Stomach (tissue), 4 donors: Measurements from ENCODE around the gene TMOD3.

Experiments used
- EP300 ChIP-seq: sonication (generic); formaldehyde crosslinking; IDR thresholded peaks from one replicate; pipeline ENCODE4 v1.6.1; 2017; ENCODE audit warnings: antibody characterized with exemption
- POLR2A ChIP-seq, 4 donors: fragments of 450-650 bp; IDR thresholded peaks; one replicate each; pipeline ENCODE4 v1.6.1; 2016; ENCODE audit warnings: antibody characterized with exemption in 4 of 4, control low read depth in 2 of 4, mild to moderate bottlenecking in 1 of 4, moderate library complexity in 1 of 4
- POLR2AphosphoS5 ChIP-seq, 3 donors: sonication (generic); formaldehyde crosslinking; IDR thresholded peaks; one replicate each; pipeline ENCODE4 v1.6.1; 2016; ENCODE audit warnings: antibody characterized with exemption in 3 of 3
- TF ChIP-seq, protein P1 (sequence below), 7 experiments: fragments of 450-650 bp in 4 of 7; fragments of 200-600 bp in 3 of 7; sonication (generic) in 3 of 7; IDR thresholded peaks; one replicate each; pipeline ENCODE4 v1.5.1; 2016 to 2019; ENCODE audit warnings: antibody characterized with exemption in 7 of 7, control low read depth in 2 of 7, mild to moderate bottlenecking in 1 of 7

- TF ChIP-seq, protein P1, sequence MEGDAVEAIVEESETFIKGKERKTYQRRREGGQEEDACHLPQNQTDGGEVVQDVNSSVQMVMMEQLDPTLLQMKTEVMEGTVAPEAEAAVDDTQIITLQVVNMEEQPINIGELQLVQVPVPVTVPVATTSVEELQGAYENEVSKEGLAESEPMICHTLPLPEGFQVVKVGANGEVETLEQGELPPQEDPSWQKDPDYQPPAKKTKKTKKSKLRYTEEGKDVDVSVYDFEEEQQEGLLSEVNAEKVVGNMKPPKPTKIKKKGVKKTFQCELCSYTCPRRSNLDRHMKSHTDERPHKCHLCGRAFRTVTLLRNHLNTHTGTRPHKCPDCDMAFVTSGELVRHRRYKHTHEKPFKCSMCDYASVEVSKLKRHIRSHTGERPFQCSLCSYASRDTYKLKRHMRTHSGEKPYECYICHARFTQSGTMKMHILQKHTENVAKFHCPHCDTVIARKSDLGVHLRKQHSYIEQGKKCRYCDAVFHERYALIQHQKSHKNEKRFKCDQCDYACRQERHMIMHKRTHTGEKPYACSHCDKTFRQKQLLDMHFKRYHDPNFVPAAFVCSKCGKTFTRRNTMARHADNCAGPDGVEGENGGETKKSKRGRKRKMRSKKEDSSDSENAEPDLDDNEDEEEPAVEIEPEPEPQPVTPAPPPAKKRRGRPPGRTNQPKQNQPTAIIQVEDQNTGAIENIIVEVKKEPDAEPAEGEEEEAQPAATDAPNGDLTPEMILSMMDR (IDR thresholded peaks at IDR 0.05) = no peak
- TF ChIP-seq POLR2A (IDR thresholded peaks at IDR 0.05) (no peak), EP300 (no peak), POLR2AphosphoS5 (IDR thresholded peaks at IDR 0.05) (no peak)
Measured at GRCh38 chr15:51869060-51869421, 39.6 kb downstream of the TMOD3 start.
